IMR-90 (cell line): ENCODE measurements around the gene ZNF423.

Experiments used
- BHLHE40 ChIP-seq: fragments of 150-350 bp; IDR thresholded peaks from 2 replicates; pipeline ENCODE4 v1.6.1; 2016; ENCODE audit warnings: mild to moderate bottlenecking, low read depth, low read length
- CEBPB ChIP-seq: IDR thresholded peaks from 2 replicates; pipeline ENCODE4 v1.6.1; 2012; ENCODE audit warnings: low read depth, low read length, improper control_type of control experiment
- CHD1 ChIP-seq: IDR thresholded peaks from 2 replicates; pipeline ENCODE4 v1.6.1; 2012; ENCODE audit warnings: low read depth, low read length, improper control_type of control experiment
- CTCF ChIP-seq: conservative IDR thresholded peaks from 2 replicates; pipeline ENCODE4 v1.5.1; 2012; ENCODE audit warnings: mild to moderate bottlenecking, low read depth, low read length, improper control_type of control experiment
- ELK1 ChIP-seq: fragments of 150-350 bp; IDR thresholded peaks from 2 replicates; pipeline ENCODE4 v1.6.1; 2016; ENCODE audit warnings: low read depth, mild to moderate bottlenecking, low read length, moderate library complexity, borderline replicate concordance
- FOS ChIP-seq: fragments of 150-350 bp; IDR thresholded peaks from 2 replicates; pipeline ENCODE4 v1.6.1; 2016; ENCODE audit warnings: low read depth, low read length
- MAZ ChIP-seq: IDR thresholded peaks from 2 replicates; pipeline ENCODE4 v1.6.1; 2012; ENCODE audit warnings: low read depth, mild to moderate bottlenecking, low read length, improper control_type of control experiment, moderate library complexity, borderline replicate concordance
- MXI1 ChIP-seq: IDR thresholded peaks from 2 replicates; pipeline ENCODE4 v1.6.1; 2012; ENCODE audit warnings: low read depth, mild to moderate bottlenecking, low read length, moderate library complexity, borderline replicate concordance
- NFE2L2 ChIP-seq: fragments of 150-350 bp; IDR thresholded peaks from 2 replicates; pipeline ENCODE4 v1.6.1; 2016; ENCODE audit warnings: low read depth, mild to moderate bottlenecking, low read length
- POLR2A ChIP-seq: IDR thresholded peaks from 2 replicates; pipeline ENCODE4 v1.6.1; 2012; ENCODE audit warnings: mild to moderate bottlenecking, low read depth, low read length
- RAD21 ChIP-seq: IDR thresholded peaks from 2 replicates; pipeline ENCODE4 v1.6.1; 2012; ENCODE audit warnings: low read length, improper control_type of control experiment
- RFX5 ChIP-seq: IDR thresholded peaks from 2 replicates; pipeline ENCODE4 v1.8.0; 2012; ENCODE audit warnings: low read depth, mild to moderate bottlenecking, low read length, moderate library complexity
- SMC3 ChIP-seq: fragments of 150-350 bp; IDR thresholded peaks from 2 replicates; pipeline ENCODE4 v1.6.1; 2016; ENCODE audit warnings: low read depth, mild to moderate bottlenecking, antibody characterized with exemption, low read length, moderate library complexity
- USF2 ChIP-seq: fragments of 150-350 bp; IDR thresholded peaks from 2 replicates; pipeline ENCODE4 v1.6.1; 2017; ENCODE audit warnings: mild to moderate bottlenecking, antibody characterized with exemption, low read length, low read depth

- no peak for TF ChIP-seq RAD21
- no peak for TF ChIP-seq CTCF
- no peak for TF ChIP-seq MAZ
- TF ChIP-seq BHLHE40, result no peak
- TF ChIP-seq NFE2L2, result no peak
- no peak for TF ChIP-seq POLR2A
- TF ChIP-seq SMC3, result no peak
- TF ChIP-seq ELK1, result no peak
- TF ChIP-seq MXI1, result no peak
- no peak for TF ChIP-seq USF2
- no peak for TF ChIP-seq CEBPB
- TF ChIP-seq RFX5, result no peak
- TF ChIP-seq CHD1, result no peak
- no peak for TF ChIP-seq FOS
Observed at GRCh38 chr16:49846800-49847199, 9.1 kb downstream of the ZNF423 start.
